ENCODE data around the gene FOXP1.

- no peak for TF ChIP-seq CTCF (conservative IDR thresholded peaks at IDR 0.05; ENCODE audit: low read depth, low read length)
- no peak for TF ChIP-seq EZH2 (IDR thresholded peaks at IDR 0.05; ENCODE audit: borderline replicate concordance, low read depth, low read length, poor library complexity, severe bottlenecking)
Observed at GRCh38 chr3:71260782-71261181, 322.7 kb downstream of the FOXP1 start.
